GM18502 (cell line): ENCODE results near the gene PHC2.
"Not testable (repeated sequence)": the region's sequence is repeated elsewhere in the genome, so short reads cannot be mapped to it uniquely, and the experiment has no call there.

Experiments used
- ATAC-seq: cut with Tn5 transposase; IDR thresholded peaks from one replicate; pipeline ENCODE4 v1.9.1; 2021; ENCODE audit warnings: mild to moderate bottlenecking; ENCODE audit not compliant: unreplicated experiment, poor library complexity

Gene PHC2

GRCh38 chr1:33319949-33320618 lies 110.8 kb downstream of the PHC2 start:
- no peak for ATAC-seq

GRCh38 chr1:33319186-33319948 lies 111.5 kb downstream of the PHC2 start:
- ATAC-seq = no peak

DNA sequence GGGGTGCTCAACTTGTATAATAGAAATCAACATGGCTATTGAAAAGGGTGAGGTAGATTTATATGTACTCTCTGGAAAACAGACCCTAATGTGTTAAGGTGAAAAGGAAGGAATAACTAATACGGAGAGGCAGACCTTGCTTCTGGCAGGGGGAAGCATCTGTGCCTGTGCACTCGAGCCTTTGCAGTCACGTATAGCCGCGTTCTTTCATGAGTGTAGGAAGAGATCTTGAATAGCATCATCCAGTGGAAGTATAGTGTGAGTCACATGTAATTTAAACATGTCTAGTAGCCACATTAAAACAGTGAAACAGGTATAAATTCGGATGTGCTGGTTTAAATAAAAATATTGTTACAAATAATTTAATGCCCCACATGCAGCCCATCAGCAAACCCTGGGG lies 112.9 kb downstream of the PHC2 start:
- no peak for ATAC-seq

DNA sequence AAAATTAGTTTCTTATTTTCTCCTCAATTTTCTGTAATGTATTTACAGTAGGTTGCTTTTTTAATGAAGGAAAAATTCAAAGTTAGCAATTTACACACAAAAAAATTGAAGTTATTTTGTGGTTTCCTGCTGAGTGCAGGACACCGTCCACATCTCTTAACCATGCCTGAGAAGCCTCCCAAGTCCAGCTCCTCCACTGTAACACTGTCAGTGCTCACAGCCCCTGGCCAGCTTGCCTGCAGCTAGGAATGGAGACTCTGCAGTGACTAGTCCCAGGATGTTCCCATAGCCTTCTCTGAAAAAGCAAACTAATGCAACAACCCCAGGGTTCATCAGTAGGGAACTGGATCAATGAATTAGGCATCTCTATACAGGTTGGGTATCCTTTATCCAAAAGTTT lies 113.5 kb downstream of the PHC2 start:
- no peak for ATAC-seq

DNA sequence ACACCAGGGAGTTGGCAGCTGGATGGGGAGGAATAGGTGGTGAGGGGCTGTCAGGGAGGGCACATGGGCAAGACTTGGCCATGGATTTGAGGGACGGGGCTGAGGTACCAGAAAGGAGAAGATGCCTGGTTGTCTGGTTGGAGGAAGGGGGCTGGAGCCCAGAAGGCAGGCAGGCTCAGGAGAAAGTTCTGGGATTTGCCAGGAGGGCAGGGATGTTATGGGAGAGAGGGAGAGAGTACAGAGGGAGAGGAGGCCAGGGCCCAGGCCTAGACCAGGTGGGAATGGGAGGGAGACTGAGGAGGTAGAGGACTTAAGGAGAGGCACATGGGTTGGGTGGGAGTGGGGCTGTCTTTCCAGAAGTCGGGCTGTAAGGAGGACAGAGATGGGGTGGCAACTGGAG lies 114.3 kb downstream of the PHC2 start:
- no peak for ATAC-seq

DNA sequence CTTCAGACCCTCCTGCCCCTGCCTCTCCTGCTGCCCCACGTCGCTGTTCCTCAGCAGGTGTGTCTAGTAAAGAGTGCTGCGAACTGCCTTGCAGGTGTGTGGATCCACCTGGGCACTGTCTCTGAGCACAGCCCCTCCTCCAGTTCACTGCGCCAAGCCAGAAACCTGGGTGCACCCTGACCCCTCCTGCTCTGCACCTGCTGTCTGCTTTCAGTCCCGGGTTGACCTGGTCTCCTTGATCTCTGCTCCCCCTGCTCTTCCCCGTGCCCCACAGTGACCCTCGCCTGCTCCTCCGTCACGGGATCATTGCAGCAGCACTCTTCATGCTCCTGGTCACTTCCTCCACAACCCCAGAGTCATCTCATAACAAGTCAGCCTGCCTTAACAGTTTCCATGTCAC lies 116.5 kb downstream of the PHC2 start:
- ATAC-seq = no peak

- no peak for ATAC-seq
These were observed 118.5 kb downstream of the PHC2 start for GRCh38 chr1:33312413-33312749.

GRCh38 chr1:33311706-33312412 lies 119.0 kb downstream of the PHC2 start:
- no peak for ATAC-seq

- ATAC-seq = no peak
These were observed 120.2 kb downstream of the PHC2 start for GRCh38 chr1:33310702-33311101.

DNA sequence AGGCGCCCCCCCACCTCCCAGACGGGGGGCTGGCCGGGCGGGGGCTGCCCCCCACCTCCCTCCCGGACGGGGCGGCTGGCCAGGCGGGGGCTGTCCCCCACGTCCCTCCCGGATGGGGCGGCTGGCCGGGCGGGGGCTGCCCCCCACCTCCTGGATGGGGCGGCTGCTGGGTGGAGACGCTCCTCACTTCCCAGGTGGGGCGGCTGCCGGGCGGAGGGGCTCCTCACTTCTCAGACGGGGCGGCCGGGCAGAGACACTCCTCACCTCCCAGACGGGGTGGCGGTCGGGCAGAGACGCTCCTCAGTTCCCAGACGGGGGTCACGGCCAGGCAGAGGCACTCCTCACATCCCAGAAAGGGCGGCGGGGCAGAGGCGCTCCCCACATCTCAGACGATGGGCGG lies 121.5 kb downstream of the PHC2 start:
- ATAC-seq = not testable (repeated sequence)

DNA sequence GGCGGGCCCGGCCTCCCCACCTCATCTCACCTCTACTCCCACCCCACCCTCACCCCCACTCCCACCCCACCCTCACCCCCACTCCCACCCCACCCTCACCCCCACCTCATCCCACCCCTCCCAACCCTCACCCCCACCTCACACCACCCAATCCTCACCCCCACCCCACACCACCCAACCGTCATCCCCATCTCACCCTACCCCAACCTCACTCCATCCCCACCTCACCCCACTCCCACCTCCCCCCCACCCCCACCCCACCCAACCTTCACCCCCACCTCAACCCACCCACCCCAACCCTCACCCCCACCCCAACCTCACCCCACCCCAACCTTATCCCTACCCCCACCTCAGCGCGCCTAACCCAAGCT lies 123.4 kb downstream of the PHC2 start:
- ATAC-seq = no peak

GRCh38 chr1:33306653-33307493 lies 124.0 kb downstream of the PHC2 start:
- no peak for ATAC-seq

GRCh38 chr1:33305816-33306652 lies 124.9 kb downstream of the PHC2 start:
- no peak for ATAC-seq

GRCh38 chr1:33305016-33305415 lies 125.9 kb downstream of the PHC2 start:
- ATAC-seq = no peak

- ATAC-seq = no peak
These were observed 128.6 kb downstream of the PHC2 start for GRCh38 chr1:33302325-33302724.

DNA sequence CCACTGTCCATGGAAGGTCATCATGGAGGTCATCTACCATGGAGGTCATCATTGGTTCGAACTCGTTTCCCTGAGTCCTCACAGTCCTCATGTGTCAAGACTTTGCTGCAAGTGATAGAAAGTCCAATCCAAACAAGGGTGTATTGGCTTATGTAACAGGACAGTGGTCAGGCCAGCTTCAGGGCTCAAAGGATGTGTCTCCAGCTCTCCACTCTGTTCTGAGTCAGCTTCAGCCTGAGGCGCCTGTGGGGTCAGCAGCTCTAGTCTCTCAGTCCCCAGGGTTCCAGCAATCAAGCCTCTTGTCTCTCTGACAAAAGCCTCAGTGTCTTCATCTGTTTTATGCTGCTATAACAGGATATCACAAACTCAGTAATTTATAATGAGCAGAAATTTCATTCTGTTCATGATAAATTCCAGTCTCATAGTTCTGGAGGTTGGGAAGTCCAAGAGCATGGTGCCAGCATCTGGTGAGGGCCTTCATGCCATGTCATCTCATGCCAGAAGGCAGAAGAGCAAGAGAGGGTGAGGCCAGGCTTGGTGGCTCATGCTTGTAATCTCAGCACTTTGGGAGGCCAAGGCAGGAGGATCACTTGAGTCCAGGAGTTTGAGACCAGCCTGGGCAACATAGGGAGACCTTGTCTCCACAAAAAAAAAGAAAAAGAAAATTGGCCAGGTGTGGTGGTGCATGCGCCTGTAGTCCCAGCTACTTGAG lies 129.5 kb downstream of the PHC2 start:
- ATAC-seq = no peak

DNA sequence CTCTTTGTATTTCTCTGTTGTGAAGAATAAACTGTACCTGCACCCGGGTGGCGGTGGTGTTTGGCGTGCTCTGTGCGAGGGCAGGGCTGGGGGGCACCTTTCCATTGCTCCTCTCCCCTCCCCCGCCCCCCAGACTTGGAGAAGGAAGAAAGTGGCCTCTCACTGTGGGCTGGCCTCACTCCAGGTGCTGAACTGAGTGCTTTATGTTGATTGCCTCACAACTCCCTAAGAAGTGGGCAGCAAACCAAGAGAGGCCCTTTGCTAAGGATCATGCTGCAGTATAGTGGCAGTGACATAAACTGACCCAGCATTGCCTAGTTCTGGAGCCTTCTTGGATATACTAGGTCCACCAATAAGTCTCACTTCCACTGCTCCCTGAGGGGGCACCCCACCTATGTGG lies 130.2 kb downstream of the PHC2 start:
- ATAC-seq = no peak

DNA sequence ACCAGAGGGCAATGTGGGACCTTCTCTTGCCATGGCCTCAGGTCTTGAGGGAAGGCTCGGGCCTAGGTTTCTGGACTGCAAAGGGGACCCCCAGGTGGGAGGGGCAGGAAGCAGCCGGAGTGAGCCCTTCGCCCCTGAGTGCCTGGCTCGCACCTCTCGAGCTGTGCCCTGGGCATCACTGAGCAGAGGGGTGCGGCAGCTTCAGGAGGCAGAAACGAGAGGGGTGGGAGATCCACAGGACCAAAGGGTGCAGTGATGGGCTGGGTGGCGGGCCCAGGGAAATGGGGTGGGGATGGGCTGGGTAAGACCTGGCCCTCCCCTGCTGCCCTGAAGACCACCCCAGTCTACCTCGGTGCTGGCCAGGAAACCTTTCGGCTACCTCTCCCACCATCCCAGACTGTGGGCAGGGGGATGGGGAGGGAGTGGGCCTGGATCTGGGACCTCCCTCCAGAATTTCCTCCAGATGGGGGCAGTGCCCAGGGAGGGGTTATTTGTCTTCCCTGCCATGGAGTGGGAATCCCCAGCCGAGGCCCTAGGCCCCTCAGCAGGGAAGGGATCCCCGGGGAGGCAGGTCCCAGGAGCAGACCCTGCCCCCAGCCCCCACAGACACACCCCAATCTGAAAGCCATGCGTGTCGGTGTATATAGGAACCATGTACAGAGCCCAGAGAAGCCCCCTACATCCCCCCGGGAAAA lies 131.3 kb downstream of the PHC2 start:
- ATAC-seq = no peak
